ENCODE results near the gene CAPN13.

- TF ChIP-seq CTCF (IDR thresholded peaks at IDR 0.05 in 8 of 11, conservative IDR thresholded peaks at IDR 0.05 in 3 of 11) (no peak), POLR2A (IDR thresholded peaks at IDR 0.05) (no peak)
These were observed 130.0 kb downstream of the CAPN13 start for GRCh38 chr2:30677231-30677630.

All from spleen (tissue), 7 donors.